CD14-positive monocyte (primary cell): Measurements from ENCODE around the gene MICU1. TPM values are rescaled to one million over a fixed set of nuclear protein-coding genes. Genes with fewer than 3 reads are reported as not detected.

Experiments
- DNase-seq, 3 donors: peaks; one replicate each; pipeline ENCODE4 v3.0.0-alpha.2; 2011 to 2022
- H2AFZ ChIP-seq: 2 replicates; pipeline ENCODE4 v1.6.0; 2012; ENCODE audit warnings: mild to moderate bottlenecking, low read depth, low read length, inconsistent platforms; ENCODE audit not compliant: insufficient read depth, poor library complexity, severe bottlenecking
- H3K27ac ChIP-seq, 2 donors: 1 replicate in 1 of 2; 2 replicates in 1 of 2; pipeline ENCODE4 v1.5.1; 2012 to 2013; ENCODE audit warnings: low read length in 2 of 2, control low read depth in 1 of 2, inconsistent platforms in 1 of 2, low read depth in 1 of 2, mild to moderate bottlenecking in 1 of 2
- H3K27me3 ChIP-seq, 2 donors: one replicate each; pipeline versions ENCODE4 v1.6.0 to v1.6.1; 2011 to 2013; ENCODE audit warnings: low read length in 2 of 2; ENCODE audit not compliant: control insufficient read depth in 2 of 2, insufficient read depth in 2 of 2
- H3K36me3 ChIP-seq, 2 donors: replicated peaks in 1 of 2; 1 replicate in 1 of 2; 2 replicates in 1 of 2; pipeline versions ENCODE4 v1.5.1 to v1.6.1; 2012 to 2013; ENCODE audit warnings: low read length in 2 of 2, control low read depth in 1 of 2, inconsistent platforms in 1 of 2, mild to moderate bottlenecking in 1 of 2; ENCODE audit not compliant: insufficient read depth in 2 of 2, control insufficient read depth in 1 of 2
- H3K4me1 ChIP-seq, 2 donors: 1 replicate in 1 of 2; 2 replicates in 1 of 2; pipeline versions ENCODE4 v1.5.1 to v1.6.1; 2012 to 2013; ENCODE audit warnings: low read length in 2 of 2, control low read depth in 1 of 2, inconsistent platforms in 1 of 2, mild to moderate bottlenecking in 1 of 2, moderate library complexity in 1 of 2; ENCODE audit not compliant: insufficient read depth in 2 of 2, control insufficient read depth in 1 of 2
- H3K4me2 ChIP-seq: replicated peaks from 2 replicates; pipeline ENCODE3; 2012; ENCODE audit warnings: low read length, moderate library complexity, mild to moderate bottlenecking; ENCODE audit not compliant: poor library complexity, severe bottlenecking; ENCODE audit errors: extremely low read depth
- H3K4me3 ChIP-seq, 3 experiments: fragments of 200-600 bp in 1 of 3; sonication (generic) in 1 of 3; replicated peaks in 1 of 3; 1 replicate in 2 of 3; 2 replicates in 1 of 3; pipeline ENCODE4 v1.5.1; 2011 to 2013; ENCODE audit warnings: low read length in 3 of 3, mild to moderate bottlenecking in 3 of 3, control low read depth in 2 of 3, low read depth in 2 of 3, inconsistent platforms in 1 of 3, moderate library complexity in 1 of 3
- H3K79me2 ChIP-seq: 2 replicates; pipeline ENCODE4 v1.6.0; 2012; ENCODE audit warnings: mild to moderate bottlenecking, control low read depth, inconsistent platforms, low read length, moderate library complexity; ENCODE audit not compliant: insufficient read depth
- H3K9ac ChIP-seq: 2 replicates; pipeline ENCODE4 v1.6.0; 2017; ENCODE audit warnings: low read length, mild to moderate bottlenecking; ENCODE audit not compliant: insufficient read depth, poor library complexity, severe bottlenecking
- H3K9me3 ChIP-seq, 2 donors: replicated peaks in 1 of 2; 1 replicate in 1 of 2; 2 replicates in 1 of 2; pipeline versions ENCODE4 v1.5.1 to v1.6.1; 2012 to 2013; ENCODE audit warnings: low read length in 2 of 2, control low read depth in 1 of 2; ENCODE audit not compliant: control insufficient read depth in 1 of 2, insufficient read depth in 1 of 2
- H4K20me1 ChIP-seq: 2 replicates; pipeline ENCODE4 v1.6.0; 2012; ENCODE audit warnings: mild to moderate bottlenecking, low read length, control low read depth, moderate library complexity; ENCODE audit not compliant: insufficient read depth
- H3K27ac Mint-ChIP-seq, 7 donors: one replicate each; pipeline ENCODE4 v1.8.0; 2020; ENCODE audit warnings: mild to moderate bottlenecking in 7 of 7, mixed read lengths in 7 of 7, moderate library complexity in 6 of 7, inconsistent platforms in 2 of 7
- H3K27me3 Mint-ChIP-seq, 3 donors: one replicate each; pipeline ENCODE4 v1.8.0; 2021 to 2022; ENCODE audit warnings: low read depth in 3 of 3, mild to moderate bottlenecking in 3 of 3, mixed read lengths in 3 of 3, moderate library complexity in 3 of 3, inconsistent platforms in 1 of 3
- H3K36me3 Mint-ChIP-seq, 2 donors: one replicate each; pipeline ENCODE4 v1.8.0; 2020; ENCODE audit warnings: mixed read lengths in 2 of 2, inconsistent platforms in 1 of 2, mild to moderate bottlenecking in 1 of 2
- H3K4me1 Mint-ChIP-seq: one replicate; pipeline ENCODE4 v1.8.0; 2020; ENCODE audit warnings: mild to moderate bottlenecking, mixed read lengths
- H3K4me3 Mint-ChIP-seq, 2 donors: one replicate each; pipeline ENCODE4 v1.8.0; 2020; ENCODE audit warnings: mild to moderate bottlenecking in 2 of 2, mixed read lengths in 2 of 2, moderate library complexity in 1 of 2
- H3K9me3 Mint-ChIP-seq, 7 donors: one replicate each; pipeline ENCODE4 v1.8.0; 2020 to 2022; ENCODE audit warnings: mixed read lengths in 7 of 7, mild to moderate bottlenecking in 6 of 7, moderate library complexity in 6 of 7, inconsistent platforms in 2 of 7
- WGBS: methylation state at CpG from one replicate; pipeline ENCODE4 v1.1.5; 2013; ENCODE audit warnings: missing lambda C conversion rate; ENCODE audit not compliant: insufficient coverage; 5-methylcytosine and 5-hydroxymethylcytosine counted together
- intact Hi-C, 2 donors: fragments of 100-400 bp; cut with micrococcal nuclease; formaldehyde crosslinking; loops; one replicate each; pipeline versions ENCODE4 v1.15.0 to v1.15.1; 2023
- polyA plus RNA-seq, 3 donors: library from polyadenylated mRNA; depleted of rRNA in 1 of 3; unstranded in 2 of 3; stranded (reverse) in 1 of 3; fragments of 300-500 nt in 2 of 3; fragments of >200 nt in 1 of 3; fragmentation: Illumina TruSeq in 2 of 3; gene quantifications; 1 replicate in 2 of 3; 2 replicates in 1 of 3; pipeline ENCODE4 v1.2.3, GENCODE V29; 2012 to 2021
- TF ChIP-seq, protein P1 (sequence below): fragments of 200-600 bp; IDR thresholded peaks from one replicate; pipeline ENCODE4 v1.8.0; 2022; ENCODE audit warnings: antibody characterized with exemption, mild to moderate bottlenecking

The MICU1 gene
- polyA plus RNA-seq, 3 donors, result 51.1 to 76.4 (median 51.7) TPM

DNA sequence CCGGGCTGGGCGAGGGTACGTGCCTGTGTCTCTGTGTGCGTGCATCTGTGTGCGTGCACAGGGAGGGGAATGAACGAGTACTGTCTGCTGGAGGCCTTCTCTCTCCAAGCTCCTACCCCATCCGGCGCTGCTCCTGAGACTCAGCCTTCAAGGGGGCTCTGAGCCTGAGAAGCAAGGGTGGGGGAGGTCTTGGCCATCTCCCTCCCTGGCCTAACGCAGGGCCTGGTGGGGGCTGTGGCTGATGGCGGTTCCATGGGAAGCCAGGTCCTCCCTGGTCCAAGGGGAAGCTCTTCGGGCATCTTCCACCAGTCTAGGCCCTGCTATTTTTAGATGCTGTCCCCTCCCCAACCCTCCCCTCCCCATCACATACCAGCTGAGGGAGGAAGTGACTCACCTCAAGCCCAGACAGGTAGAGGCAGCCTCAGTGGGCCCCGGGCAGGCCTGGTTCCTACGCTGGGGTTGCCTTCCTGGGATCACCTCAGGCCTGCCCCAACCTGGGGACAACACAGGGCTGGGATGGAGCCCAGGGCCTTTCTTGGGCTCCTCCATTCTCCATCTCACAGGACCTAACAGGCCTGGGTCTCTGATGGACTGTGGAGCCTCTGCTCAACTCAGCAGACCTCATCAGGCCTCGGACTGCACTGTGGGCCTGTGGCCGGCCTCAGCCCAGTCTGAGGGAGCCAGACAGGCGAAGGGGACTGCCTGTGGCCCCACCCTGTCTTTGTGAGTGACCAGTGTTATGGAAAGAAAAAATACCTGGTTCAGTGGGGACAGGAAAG, 303.4 kb downstream of the MICU1 start:
- intact Hi-C loops, result loop anchor here in 1 of 2 donors (5.0 kb wide), 1 partner anchor 945 kb away; no protein-coding TSS in a partner anchor
- peaks cover 76% of the 10 kb centered on the region for H3K4me1 Mint-ChIP-seq
- WGBS, result 82% methylated on average over 5 of the region's 16 CpGs
- H3K36me3 ChIP-seq, result no peaks in the 10 kb centered on the region
- H4K20me1 ChIP-seq, result no peaks in the 10 kb centered on the region
- no peak overlapping the region for H3K4me2 ChIP-seq
- peaks cover 0 to 8% (median 0%) of the 10 kb centered on the region in 7 donors for H3K9me3 Mint-ChIP-seq
- H3K4me1 ChIP-seq, result peaks cover 74 to 76% of the 10 kb centered on the region in 2 donors
- H3K27ac ChIP-seq, result peak overlapping the region in 1 of 2 donors; percentile 100
- H3K27me3 Mint-ChIP-seq, result peaks cover 0 to 5% (median 4%) of the 10 kb centered on the region in 3 donors
- peak overlapping the region; percentile 30 to 100 (median 73) for H3K27ac Mint-ChIP-seq
- TF ChIP-seq, protein P1, sequence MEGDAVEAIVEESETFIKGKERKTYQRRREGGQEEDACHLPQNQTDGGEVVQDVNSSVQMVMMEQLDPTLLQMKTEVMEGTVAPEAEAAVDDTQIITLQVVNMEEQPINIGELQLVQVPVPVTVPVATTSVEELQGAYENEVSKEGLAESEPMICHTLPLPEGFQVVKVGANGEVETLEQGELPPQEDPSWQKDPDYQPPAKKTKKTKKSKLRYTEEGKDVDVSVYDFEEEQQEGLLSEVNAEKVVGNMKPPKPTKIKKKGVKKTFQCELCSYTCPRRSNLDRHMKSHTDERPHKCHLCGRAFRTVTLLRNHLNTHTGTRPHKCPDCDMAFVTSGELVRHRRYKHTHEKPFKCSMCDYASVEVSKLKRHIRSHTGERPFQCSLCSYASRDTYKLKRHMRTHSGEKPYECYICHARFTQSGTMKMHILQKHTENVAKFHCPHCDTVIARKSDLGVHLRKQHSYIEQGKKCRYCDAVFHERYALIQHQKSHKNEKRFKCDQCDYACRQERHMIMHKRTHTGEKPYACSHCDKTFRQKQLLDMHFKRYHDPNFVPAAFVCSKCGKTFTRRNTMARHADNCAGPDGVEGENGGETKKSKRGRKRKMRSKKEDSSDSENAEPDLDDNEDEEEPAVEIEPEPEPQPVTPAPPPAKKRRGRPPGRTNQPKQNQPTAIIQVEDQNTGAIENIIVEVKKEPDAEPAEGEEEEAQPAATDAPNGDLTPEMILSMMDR, result no peak
- H3K4me3 ChIP-seq, result no peak overlapping the region
- no peaks in the 10 kb centered on the region for H3K9me3 ChIP-seq
- peak overlapping the region in 1 of 2 donors; percentile 13 for H3K4me3 Mint-ChIP-seq
- H3K79me2 ChIP-seq, result peaks cover 10% of the 10 kb centered on the region
- no peak overlapping the region for H3K9ac ChIP-seq
- H2AFZ ChIP-seq, result no peak overlapping the region
- peak in 1 of 3 donors; percentile 41 for DNase-seq
- no peaks in the 10 kb centered on the region for H3K36me3 Mint-ChIP-seq
- H3K27me3 ChIP-seq, result no peaks in the 10 kb centered on the region

DNA sequence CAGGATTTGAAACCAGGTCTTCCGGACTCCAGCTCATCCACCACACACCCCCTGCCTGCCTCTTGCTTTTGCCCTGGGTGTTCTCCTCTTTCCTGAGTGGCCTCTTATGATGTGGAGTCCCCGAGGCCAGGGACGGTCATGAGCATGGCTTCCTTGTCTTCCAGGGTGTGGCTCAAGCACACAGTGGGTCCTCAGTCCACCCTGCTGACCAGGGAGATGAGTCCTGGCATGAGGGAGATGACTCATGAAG, 303.9 kb downstream of the MICU1 start:
- TF ChIP-seq, protein P1, result no peak
- H3K4me1 Mint-ChIP-seq, result peaks cover 79% of the 10 kb centered on the region
- peaks cover 0 to 4% (median 4%) of the 10 kb centered on the region in 3 donors for H3K27me3 Mint-ChIP-seq
- peaks cover 78 to 79% of the 10 kb centered on the region in 2 donors for H3K4me1 ChIP-seq
- H3K36me3 ChIP-seq, result no peaks in the 10 kb centered on the region
- no peak overlapping the region for H3K4me2 ChIP-seq
- H3K79me2 ChIP-seq, result peaks cover 10% of the 10 kb centered on the region
- H3K4me3 Mint-ChIP-seq, result peak overlapping the region in 1 of 2 donors; percentile 13
- no peaks in the 10 kb centered on the region for H4K20me1 ChIP-seq
- H3K27ac Mint-ChIP-seq, result peak overlapping the region; percentile 30 to 100 (median 73)
- H3K27ac ChIP-seq, result peak overlapping the region in 1 of 2 donors; percentile 100
- no CpG with 5 or more reads among the region's 3 CpGs for WGBS
- H2AFZ ChIP-seq, result no peak overlapping the region
- peak; percentile 69 to 89 (median 76) for DNase-seq
- no peaks in the 10 kb centered on the region for H3K9me3 ChIP-seq
- no peak overlapping the region for H3K9ac ChIP-seq
- H3K4me3 ChIP-seq, result no peak overlapping the region
- peaks cover 0 to 8% (median 0%) of the 10 kb centered on the region in 7 donors for H3K9me3 Mint-ChIP-seq
- no peaks in the 10 kb centered on the region for H3K27me3 ChIP-seq
- intact Hi-C loops, result loop anchor here in 1 of 2 donors (5.0 kb wide), 1 partner anchor 945 kb away; no protein-coding TSS in a partner anchor
- no peaks in the 10 kb centered on the region for H3K36me3 Mint-ChIP-seq
